Tibial artery (tissue), 4 donors: ENCODE data around the gene ARRDC5.
A peak's percentile ranks its signal among the peaks of the same experiment; 100 is the strongest.
"Not testable (repeated sequence)": the region's sequence is repeated elsewhere in the genome, so short reads cannot be mapped to it uniquely, and the experiment has no call there.

ENCODE experiments used
- DNase-seq, 2 donors: peaks; one replicate each; pipeline ENCODE4 v3.0.0-alpha.2; 2019
- H3K27ac ChIP-seq, 2 donors: fragments of 200-600 bp; sonication (generic) in 1 of 2; 1 replicate in 1 of 2; 2 replicates in 1 of 2; pipeline ENCODE4 v1.5.1; 2018 to 2019; ENCODE audit warnings: mild to moderate bottlenecking in 1 of 2
- H3K27me3 ChIP-seq, 2 donors: fragments of 200-600 bp; sonication (generic) in 1 of 2; one replicate each; pipeline versions ENCODE4 v1.5.1 to v1.6.0; 2016 to 2019
- H3K36me3 ChIP-seq, 3 donors: fragments of 200-600 bp; sonication (generic) in 2 of 3; one replicate each; pipeline ENCODE4 v1.5.1; 2016 to 2019; ENCODE audit warnings: mild to moderate bottlenecking in 2 of 3
- H3K4me1 ChIP-seq, 4 donors: fragments of 200-600 bp; sonication (generic) in 2 of 4; 1 replicate in 3 of 4; 2 replicates in 1 of 4; pipeline ENCODE4 v1.5.1; 2016 to 2019
- H3K4me3 ChIP-seq, 2 donors: fragments of 200-600 bp; sonication (generic) in 1 of 2; 1 replicate in 1 of 2; 2 replicates in 1 of 2; pipeline ENCODE4 v1.5.1; 2018 to 2019; ENCODE audit warnings: mild to moderate bottlenecking in 2 of 2
- H3K9me3 ChIP-seq, 3 donors: fragments of 200-600 bp; sonication (generic) in 1 of 3; one replicate each; pipeline ENCODE4 v1.5.1; 2016 to 2019
- intact Hi-C: fragments of 100-400 bp; cut with DNase I; formaldehyde crosslinking; loops from one replicate; pipeline ENCODE4 v1.15.0; 2023; ENCODE audit warnings: low total_unique reads
- TF ChIP-seq, protein P1 (sequence below), 2 experiments: fragments of 200-600 bp in 1 of 2; fragments of 450-650 bp in 1 of 2; IDR thresholded peaks; one replicate each; pipeline ENCODE4 v1.5.1; 2017 to 2019; ENCODE audit warnings: antibody characterized with exemption in 2 of 2, mild to moderate bottlenecking in 1 of 2, moderate library complexity in 1 of 2

The ARRDC5 gene

DNA sequence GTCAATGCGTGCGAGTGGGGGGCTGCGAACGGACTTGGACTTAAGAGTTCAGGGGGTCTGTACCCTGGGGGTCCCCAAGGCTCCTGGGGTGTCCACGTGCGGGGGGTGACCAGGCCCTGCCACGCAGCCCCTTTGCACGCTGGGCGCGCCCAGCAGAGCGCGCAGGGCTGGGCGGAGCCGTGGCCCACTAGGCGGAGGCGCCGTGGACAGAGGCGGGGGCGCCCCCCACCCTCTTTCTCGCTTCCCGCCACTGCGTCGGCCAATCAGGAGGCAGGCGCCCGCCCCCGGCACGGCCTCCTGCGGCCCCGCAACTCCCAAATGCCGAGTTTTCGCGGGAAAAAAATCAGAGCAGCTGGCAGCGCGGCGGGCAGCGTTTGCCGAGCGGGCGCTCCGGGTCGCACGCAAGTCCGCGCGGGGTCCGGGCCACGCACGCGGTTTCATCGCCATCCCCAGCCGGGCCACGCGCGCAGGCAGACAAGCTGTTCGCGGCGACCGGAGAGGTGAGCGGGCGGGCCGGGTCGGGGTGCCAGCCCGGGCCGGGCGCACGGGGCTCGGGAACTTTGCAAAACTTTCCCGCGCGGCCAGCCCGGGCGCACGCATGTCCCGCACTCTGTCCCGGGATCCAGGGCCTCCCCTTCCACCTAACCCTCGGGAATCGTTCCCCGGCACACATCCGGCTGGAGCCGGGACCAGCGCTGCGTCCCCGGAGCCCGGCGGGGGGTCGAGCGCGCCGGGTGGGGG is 6.6 kb upstream of the ARRDC5 start, which contains the start of gene UHRF1:
TSS of gene UHRF1 (plus strand) at position 346 of the 741 bp plus-strand sequence. CDS start 1,385 bp downstream, outside the sequence.
- peaks cover 0 to 20% of the 10 kb centered on the region in 2 donors for H3K27me3 ChIP-seq
- intact Hi-C loops, result no loop called here
- H3K4me1 ChIP-seq, result peaks cover 0 to 30% (median 28%) of the 10 kb centered on the region in 4 donors
- H3K4me3 ChIP-seq, result peak within 1 kb of the TSS; percentile 59 to 60
- TF ChIP-seq, protein P1, sequence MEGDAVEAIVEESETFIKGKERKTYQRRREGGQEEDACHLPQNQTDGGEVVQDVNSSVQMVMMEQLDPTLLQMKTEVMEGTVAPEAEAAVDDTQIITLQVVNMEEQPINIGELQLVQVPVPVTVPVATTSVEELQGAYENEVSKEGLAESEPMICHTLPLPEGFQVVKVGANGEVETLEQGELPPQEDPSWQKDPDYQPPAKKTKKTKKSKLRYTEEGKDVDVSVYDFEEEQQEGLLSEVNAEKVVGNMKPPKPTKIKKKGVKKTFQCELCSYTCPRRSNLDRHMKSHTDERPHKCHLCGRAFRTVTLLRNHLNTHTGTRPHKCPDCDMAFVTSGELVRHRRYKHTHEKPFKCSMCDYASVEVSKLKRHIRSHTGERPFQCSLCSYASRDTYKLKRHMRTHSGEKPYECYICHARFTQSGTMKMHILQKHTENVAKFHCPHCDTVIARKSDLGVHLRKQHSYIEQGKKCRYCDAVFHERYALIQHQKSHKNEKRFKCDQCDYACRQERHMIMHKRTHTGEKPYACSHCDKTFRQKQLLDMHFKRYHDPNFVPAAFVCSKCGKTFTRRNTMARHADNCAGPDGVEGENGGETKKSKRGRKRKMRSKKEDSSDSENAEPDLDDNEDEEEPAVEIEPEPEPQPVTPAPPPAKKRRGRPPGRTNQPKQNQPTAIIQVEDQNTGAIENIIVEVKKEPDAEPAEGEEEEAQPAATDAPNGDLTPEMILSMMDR (IDR thresholded peaks at IDR 0.05), result no peak
- DNase-seq, result no peak
- no peaks in the 10 kb centered on the region for H3K9me3 ChIP-seq
- H3K36me3 ChIP-seq, result no peaks in the 10 kb centered on the region
- no peak within 1 kb of the TSS for H3K27ac ChIP-seq

DNA sequence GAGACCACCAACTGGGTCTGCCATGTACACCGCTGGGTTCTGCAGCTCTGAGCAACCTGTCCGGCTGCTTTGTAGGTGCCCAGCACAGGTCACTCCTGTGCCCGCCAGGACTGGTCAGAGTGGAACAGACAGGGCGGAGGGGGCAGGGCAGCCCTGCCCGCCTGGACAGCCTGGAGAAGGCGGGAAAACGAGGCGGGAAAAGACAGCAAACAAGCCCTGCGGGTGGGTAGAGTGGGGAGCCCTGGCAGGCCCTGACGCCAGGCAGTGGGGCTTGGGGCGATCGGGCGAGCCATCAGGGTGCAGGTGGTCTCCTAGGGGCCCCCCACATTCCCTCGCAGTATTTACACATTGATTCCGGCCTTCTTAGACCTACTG is 6.1 kb upstream of the ARRDC5 start:
- Histone ChIP-seq H3K4me1 (peaks cover 0 to 30% (median 28%) of the 10 kb centered on the region in 4 donors), H3K4me3 (peak overlapping the region in 1 of 2 donors; percentile 60), H3K9me3 (no peaks in the 10 kb centered on the region), H3K36me3 (no peaks in the 10 kb centered on the region), H3K27me3 (peaks cover 0 to 20% of the 10 kb centered on the region in 2 donors), H3K27ac (no peak overlapping the region)
- DNase-seq, result no peak
- TF ChIP-seq, protein P1 (IDR thresholded peaks at IDR 0.05), result no peak
- intact Hi-C loops, result no loop called here

DNA sequence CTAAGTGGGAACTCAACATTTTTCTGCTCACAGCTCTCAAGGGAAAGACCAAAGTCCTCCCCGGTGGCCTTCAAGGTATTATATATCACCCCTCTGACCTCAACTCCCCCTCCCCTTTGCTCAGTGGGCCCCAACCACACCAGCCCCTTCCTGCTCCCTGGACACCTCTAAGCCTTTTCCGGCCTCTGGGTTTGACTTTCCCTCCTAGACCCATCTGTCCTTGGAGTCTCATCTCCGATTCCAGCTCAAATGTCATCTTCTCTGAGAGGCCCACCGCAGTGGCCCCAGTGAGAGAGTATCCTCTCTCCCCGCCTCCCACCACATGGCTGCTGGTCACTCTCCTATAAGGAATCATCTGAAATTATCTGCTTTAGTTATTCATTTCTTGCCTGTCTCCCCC is 5.7 kb upstream of the ARRDC5 start:
- DNase-seq, result no peak
- H3K27me3 ChIP-seq, result peaks cover 0 to 20% of the 10 kb centered on the region in 2 donors
- no peak overlapping the region for H3K27ac ChIP-seq
- H3K36me3 ChIP-seq, result no peaks in the 10 kb centered on the region
- intact Hi-C loops, result no loop called here
- H3K4me3 ChIP-seq, result no peak overlapping the region
- no peaks in the 10 kb centered on the region for H3K9me3 ChIP-seq
- H3K4me1 ChIP-seq, result peaks cover 0 to 30% (median 28%) of the 10 kb centered on the region in 4 donors
- TF ChIP-seq, protein P1 (IDR thresholded peaks at IDR 0.05), result no peak

DNA sequence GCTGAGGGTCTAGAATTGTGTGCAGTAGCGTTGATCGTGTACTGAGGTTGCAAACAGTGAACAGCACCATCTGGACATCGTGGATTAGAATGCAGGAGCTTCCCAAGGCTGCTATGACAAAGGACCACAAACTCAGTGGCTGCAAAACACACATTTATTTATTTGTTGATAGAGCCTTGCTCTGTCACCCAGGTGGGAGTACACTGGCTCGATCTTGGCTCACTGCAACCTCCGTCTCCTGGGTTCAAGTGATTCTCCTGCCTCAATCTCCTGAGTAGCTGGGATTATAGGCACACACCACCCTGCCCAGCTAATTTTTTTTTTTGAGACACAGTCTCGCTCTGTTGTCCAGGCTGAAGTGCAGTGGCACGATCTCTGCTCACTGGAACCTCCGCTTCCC is 4.3 kb upstream of the ARRDC5 start:
- Histone ChIP-seq H3K27ac (no peak overlapping the region), H3K27me3 (peaks cover 0 to 20% of the 10 kb centered on the region in 2 donors), H3K4me3 (no peak overlapping the region), H3K4me1 (peaks cover 0 to 27% (median 26%) of the 10 kb centered on the region in 4 donors), H3K9me3 (no peaks in the 10 kb centered on the region), H3K36me3 (no peaks in the 10 kb centered on the region)
- TF ChIP-seq, protein P1 (IDR thresholded peaks at IDR 0.05), result no peak
- DNase-seq, result no peak
- intact Hi-C loops, result no loop called here

DNA sequence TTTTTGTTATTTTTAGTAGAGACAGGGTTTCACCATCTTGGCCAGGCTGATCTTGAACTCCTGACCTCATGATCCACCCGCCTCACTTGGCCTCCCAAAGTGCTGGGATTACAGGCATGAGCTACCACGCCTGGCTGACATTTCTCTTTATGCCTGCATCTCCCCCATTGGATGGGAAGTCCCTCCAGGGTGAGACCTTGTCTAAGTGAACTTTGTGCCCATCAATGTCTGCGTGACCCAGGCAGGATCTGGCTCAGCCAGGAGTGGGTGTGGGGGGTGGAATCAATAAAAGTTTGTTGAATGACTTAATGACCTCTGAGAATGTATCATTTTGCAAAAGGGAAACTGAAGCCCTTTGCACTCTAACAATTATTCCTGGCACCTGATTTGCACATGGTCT is 1.8 kb upstream of the ARRDC5 start:
- no peak overlapping the region for H3K4me3 ChIP-seq
- TF ChIP-seq, protein P1 (IDR thresholded peaks at IDR 0.05), result no peak
- intact Hi-C loops, result no loop called here

DNA sequence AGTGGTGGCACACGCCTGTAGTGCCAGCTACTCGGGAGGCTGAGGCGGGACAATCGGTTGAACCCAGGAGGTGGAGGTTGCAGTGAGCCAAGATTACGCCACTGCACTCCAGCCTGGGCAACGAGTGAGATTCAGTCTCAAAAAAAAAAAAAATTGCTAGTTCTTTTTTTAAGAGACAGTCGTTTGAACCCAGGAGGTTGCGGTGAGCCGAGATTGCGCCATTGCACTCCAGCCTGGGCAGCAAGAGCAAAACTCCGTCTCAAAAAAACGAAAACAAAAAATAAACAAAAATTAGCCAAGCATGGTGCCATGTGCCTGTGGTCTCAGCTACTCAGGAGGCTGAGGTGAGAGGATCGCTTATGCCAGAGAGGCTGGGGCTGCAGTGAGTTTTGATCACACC is 1.8 kb downstream of the ARRDC5 start:
- H3K36me3 ChIP-seq, H3K27me3 ChIP-seq, intact Hi-C loops, H3K9me3 ChIP-seq, DNase-seq, H3K27ac ChIP-seq, H3K4me3 ChIP-seq, H3K4me1 ChIP-seq: not testable (repeated sequence)

More for the DNA sequence above, 1.8 kb upstream of the ARRDC5 start:
- DNase-seq, result no peak
- no peaks in the 10 kb centered on the region for H3K36me3 ChIP-seq
- H3K27me3 ChIP-seq, result peaks cover 0 to 18% of the 10 kb centered on the region in 2 donors
- H3K27ac ChIP-seq, result no peak overlapping the region
- peaks cover 0 to 8% (median 6%) of the 10 kb centered on the region in 4 donors for H3K4me1 ChIP-seq
- no peaks in the 10 kb centered on the region for H3K9me3 ChIP-seq
